ENCODE measurements around the gene RASA2. TPM values are rescaled to one million over a fixed set of nuclear protein-coding genes. Genes with fewer than 3 reads are reported as not detected.

The RASA2 gene, protein sequence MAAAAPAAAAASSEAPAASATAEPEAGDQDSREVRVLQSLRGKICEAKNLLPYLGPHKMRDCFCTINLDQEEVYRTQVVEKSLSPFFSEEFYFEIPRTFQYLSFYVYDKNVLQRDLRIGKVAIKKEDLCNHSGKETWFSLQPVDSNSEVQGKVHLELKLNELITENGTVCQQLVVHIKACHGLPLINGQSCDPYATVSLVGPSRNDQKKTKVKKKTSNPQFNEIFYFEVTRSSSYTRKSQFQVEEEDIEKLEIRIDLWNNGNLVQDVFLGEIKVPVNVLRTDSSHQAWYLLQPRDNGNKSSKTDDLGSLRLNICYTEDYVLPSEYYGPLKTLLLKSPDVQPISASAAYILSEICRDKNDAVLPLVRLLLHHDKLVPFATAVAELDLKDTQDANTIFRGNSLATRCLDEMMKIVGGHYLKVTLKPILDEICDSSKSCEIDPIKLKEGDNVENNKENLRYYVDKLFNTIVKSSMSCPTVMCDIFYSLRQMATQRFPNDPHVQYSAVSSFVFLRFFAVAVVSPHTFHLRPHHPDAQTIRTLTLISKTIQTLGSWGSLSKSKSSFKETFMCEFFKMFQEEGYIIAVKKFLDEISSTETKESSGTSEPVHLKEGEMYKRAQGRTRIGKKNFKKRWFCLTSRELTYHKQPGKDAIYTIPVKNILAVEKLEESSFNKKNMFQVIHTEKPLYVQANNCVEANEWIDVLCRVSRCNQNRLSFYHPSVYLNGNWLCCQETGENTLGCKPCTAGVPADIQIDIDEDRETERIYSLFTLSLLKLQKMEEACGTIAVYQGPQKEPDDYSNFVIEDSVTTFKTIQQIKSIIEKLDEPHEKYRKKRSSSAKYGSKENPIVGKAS
- total RNA-seq, result 10 to 100 TPM; 10.6 to 15.5 (median 14.8) TPM

DNA sequence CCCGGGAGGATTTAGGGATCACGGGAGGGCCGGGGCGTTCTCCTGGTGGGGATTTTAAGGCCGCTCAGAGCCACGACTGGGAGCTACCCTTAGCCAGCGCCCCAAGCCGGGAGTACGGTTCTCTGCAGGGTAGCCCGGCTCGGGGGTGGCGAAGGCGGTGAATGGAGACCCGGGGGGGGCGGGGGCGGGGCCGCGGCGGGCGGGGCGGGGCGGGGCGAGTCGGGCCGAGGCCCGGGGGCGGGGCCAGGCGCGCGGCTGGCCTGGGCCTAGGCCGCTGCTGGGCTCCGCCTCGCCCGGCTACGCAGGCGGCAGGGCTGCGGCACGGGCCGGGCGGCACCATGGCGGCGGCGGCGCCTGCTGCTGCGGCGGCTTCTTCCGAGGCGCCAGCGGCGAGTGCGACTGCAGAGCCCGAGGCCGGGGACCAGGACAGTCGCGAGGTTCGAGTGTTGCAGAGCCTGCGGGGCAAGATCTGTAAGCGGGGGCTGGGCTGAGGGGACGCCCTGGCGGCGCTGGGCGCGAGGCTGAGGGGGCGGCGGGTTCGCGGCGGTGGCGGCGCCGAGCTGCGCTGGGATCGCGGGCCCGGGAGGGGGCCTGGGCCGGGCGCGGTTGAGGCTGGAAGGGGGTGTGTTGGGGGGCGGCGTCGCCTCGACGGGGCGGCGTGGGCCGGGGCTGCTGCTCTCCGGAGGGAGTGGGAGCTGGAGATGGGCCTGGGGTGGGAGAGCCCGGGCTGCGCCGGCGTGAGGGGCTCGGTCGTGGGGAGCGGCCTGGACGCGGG is at the start of gene RASA2:
RASA2 (plus strand) TSS at position 282 of the 775 bp plus-strand sequence; CDS start at position 339, 57 bp downstream.
- ATAC-seq, result peak; percentile 95
- WGBS, 2 donors (ENCODE audit: low coverage in 1 of 2), result 3% methylated on average over 5 of the region's 96 CpGs; no CpG with 5 or more reads in 1 of the 2 donors
- TF ChIP-seq EP300 (IDR thresholded peaks at IDR 0.05), result no peak
- TF ChIP-seq POLR2A (IDR thresholded peaks at IDR 0.05), result peak; percentile 87 to 89
- TF ChIP-seq, protein P1, sequence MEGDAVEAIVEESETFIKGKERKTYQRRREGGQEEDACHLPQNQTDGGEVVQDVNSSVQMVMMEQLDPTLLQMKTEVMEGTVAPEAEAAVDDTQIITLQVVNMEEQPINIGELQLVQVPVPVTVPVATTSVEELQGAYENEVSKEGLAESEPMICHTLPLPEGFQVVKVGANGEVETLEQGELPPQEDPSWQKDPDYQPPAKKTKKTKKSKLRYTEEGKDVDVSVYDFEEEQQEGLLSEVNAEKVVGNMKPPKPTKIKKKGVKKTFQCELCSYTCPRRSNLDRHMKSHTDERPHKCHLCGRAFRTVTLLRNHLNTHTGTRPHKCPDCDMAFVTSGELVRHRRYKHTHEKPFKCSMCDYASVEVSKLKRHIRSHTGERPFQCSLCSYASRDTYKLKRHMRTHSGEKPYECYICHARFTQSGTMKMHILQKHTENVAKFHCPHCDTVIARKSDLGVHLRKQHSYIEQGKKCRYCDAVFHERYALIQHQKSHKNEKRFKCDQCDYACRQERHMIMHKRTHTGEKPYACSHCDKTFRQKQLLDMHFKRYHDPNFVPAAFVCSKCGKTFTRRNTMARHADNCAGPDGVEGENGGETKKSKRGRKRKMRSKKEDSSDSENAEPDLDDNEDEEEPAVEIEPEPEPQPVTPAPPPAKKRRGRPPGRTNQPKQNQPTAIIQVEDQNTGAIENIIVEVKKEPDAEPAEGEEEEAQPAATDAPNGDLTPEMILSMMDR (IDR thresholded peaks at IDR 0.05), result peak in 1 of 4 experiments; percentile 22
- no peak for TF ChIP-seq POLR2AphosphoS5 (IDR thresholded peaks at IDR 0.05)
- peaks cover 0 to 35% (median 11%) of the 10 kb centered on the region in 3 donors for H3K4me1 ChIP-seq
- H3K9me3 ChIP-seq, result no peaks in the 10 kb centered on the region
- no peaks in the 10 kb centered on the region for H3K36me3 ChIP-seq
- H3K27ac ChIP-seq, result peak within 1 kb of the TSS; percentile 87 to 99 (median 98)
- peak within 1 kb of the TSS; percentile 79 to 99 for H3K4me3 ChIP-seq
- no peaks in the 10 kb centered on the region for H3K27me3 ChIP-seq

DNA sequence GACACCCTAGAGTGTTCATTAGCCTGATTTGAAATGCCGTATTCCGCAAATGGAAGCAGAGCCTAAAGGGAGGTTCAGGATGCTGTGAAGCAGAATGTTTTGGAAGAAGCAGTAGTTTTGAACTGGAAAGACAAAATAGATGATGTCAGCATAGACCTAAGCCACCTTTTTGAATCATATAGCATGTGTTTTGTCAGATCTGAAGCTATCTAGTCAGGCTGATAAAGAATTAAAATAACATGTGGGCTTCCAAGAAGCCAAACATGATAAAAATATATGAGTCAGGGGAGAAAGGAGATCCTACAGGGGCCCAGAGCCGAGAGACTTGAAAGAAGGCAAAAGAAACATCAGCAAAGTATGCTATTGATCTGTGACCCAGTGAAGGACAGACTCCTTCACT is 47.2 kb upstream of the RASA2 start:
- no peaks in the 10 kb centered on the region for H3K9me3 ChIP-seq
- TF ChIP-seq POLR2A (IDR thresholded peaks at IDR 0.05) (no peak), EP300 (IDR thresholded peaks at IDR 0.05) (no peak), POLR2AphosphoS5 (IDR thresholded peaks at IDR 0.05) (no peak)
- TF ChIP-seq, protein P1 (IDR thresholded peaks at IDR 0.05), result no peak
- H3K27ac ChIP-seq, result peak overlapping the region; percentile 52 to 78 (median 71)
- no peaks in the 10 kb centered on the region for H3K27me3 ChIP-seq
- no peak for ATAC-seq
- H3K36me3 ChIP-seq, result peaks cover 0 to 32% of the 10 kb centered on the region in 2 donors
- H3K4me1 ChIP-seq, result peaks cover 18 to 100% (median 19%) of the 10 kb centered on the region in 3 donors
- H3K4me3 ChIP-seq, result no peak overlapping the region
- WGBS, 2 donors (ENCODE audit: low coverage in 1 of 2), result 63 to 67% methylated on average over 3 of the region's 3 CpGs

DNA sequence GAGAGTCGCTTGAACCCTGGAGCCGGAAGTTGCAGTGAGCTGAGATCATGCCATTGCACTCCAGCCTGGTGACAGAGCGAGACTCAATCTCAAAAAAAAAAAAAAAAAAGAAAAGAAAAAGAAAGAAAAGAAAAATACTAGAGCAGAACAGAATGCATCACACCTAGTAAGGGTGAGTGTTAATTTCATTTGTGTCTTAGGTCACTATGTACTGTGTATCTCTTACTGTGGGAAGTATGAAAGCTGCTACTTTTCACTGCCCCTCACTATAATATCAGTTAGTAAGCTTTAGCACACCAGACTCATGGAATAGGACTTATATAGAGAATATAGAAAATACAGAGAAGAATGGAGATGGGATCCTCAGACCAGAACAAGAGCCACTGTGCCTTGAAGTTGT is 45.9 kb upstream of the RASA2 start:
- Histone ChIP-seq H3K36me3 (peaks cover 0 to 43% of the 10 kb centered on the region in 2 donors), H3K27ac (peak overlapping the region; percentile 74 to 83 (median 76)), H3K4me3 (no peak overlapping the region), H3K4me1 (peaks cover 15 to 98% (median 18%) of the 10 kb centered on the region in 3 donors), H3K9me3 (no peaks in the 10 kb centered on the region), H3K27me3 (no peaks in the 10 kb centered on the region)
- no CpG with 5 or more reads among the region's 3 CpGs for WGBS, 2 donors (ENCODE audit: low coverage in 1 of 2)
- TF ChIP-seq POLR2A (IDR thresholded peaks at IDR 0.05) (no peak), POLR2AphosphoS5 (IDR thresholded peaks at IDR 0.05) (no peak), EP300 (IDR thresholded peaks at IDR 0.05) (no peak)
- TF ChIP-seq, protein P1 (IDR thresholded peaks at IDR 0.05), result no peak
- no peak for ATAC-seq

DNA sequence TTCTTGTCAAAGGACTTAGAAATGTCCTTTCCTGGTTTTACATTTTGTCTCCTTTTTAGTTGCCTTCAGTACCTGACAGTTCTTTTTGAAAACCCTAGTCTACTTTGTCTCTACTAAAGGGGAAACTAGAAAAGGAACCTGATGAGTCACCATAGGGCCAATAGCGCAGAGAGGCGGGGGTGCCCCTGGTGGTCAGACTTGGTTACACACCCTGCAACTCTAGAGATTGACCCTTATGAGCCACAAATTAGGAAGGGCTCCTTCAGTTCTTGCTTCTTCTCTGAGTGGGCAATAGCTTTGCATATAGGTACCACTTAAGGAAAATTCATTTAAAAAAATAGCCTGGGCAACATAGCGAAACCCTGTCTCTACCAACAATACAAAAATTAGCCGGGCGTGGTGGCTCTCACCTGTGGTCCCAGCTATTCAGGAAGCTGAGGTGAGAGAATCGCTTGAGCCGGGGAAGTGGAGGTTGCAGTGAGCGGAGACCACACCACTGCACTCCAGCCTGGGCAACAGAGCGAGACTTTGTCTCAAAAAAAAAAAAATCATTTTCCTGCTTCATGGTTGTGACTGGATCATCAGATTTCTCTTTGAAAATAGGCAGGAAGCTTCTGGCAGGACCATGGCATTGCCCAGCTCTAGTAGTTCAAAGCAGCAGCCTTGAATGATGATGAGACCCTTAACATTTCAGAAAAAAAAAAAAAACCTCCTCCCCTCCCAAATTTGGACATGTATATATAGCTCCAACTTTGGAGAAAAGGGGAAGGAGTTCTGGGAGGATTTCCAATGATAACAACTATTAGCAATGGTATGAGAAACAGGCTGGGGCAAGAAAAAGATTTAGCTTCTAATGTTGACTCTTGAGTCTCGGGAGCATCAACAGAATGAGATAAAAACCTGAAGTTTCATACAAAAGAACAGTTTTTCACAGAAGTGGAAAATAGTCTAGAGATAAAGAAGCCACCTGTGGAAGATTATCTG is 45.2 kb upstream of the RASA2 start:
- TF ChIP-seq EP300 (IDR thresholded peaks at IDR 0.05) (no peak), POLR2AphosphoS5 (IDR thresholded peaks at IDR 0.05) (peak; percentile 27), POLR2A (IDR thresholded peaks at IDR 0.05) (no peak)
- TF ChIP-seq, protein P1 (IDR thresholded peaks at IDR 0.05), result peak; percentile 66 to 91 (median 86)
- peak; percentile 49 for ATAC-seq
- H3K9me3 ChIP-seq, result no peaks in the 10 kb centered on the region
- peaks cover 15 to 96% (median 18%) of the 10 kb centered on the region in 3 donors for H3K4me1 ChIP-seq
- peak overlapping the region in 1 of 2 donors; percentile 8 for H3K4me3 ChIP-seq
- peaks cover 0 to 48% of the 10 kb centered on the region in 2 donors for H3K36me3 ChIP-seq
- peak overlapping the region; percentile 75 to 83 (median 80) for H3K27ac ChIP-seq
- no peaks in the 10 kb centered on the region for H3K27me3 ChIP-seq
- 39 to 69% methylated on average over 3 to 4 of the region's 10 CpGs for WGBS, 2 donors (ENCODE audit: low coverage in 1 of 2)
